Keratinocyte (primary cell): ENCODE results near the gene HYI. TPM values are rescaled to one million over a fixed set of nuclear protein-coding genes. Genes with fewer than 3 reads are reported as not detected.

Experiments used
- DNase-seq: peaks from one replicate; pipeline ENCODE4 v3.0.0-alpha.2; 2011; ENCODE audit warnings: low read depth, missing footprints, low spot score
- FAIRE-seq: peaks from 2 replicates; lab custom pipeline; 2011; peaks lifted over from hg19 to GRCh38; lab: Jason Lieb, UNC
- H2AFZ ChIP-seq: 2 replicates; pipeline ENCODE4 v1.6.0; 2012; ENCODE audit warnings: low read length, control low read depth, inconsistent platforms; ENCODE audit not compliant: control insufficient read depth
- H3K27ac ChIP-seq: 2 replicates; pipeline ENCODE4 v1.5.1; 2011; ENCODE audit warnings: low read length; ENCODE audit not compliant: control insufficient read depth, insufficient read depth
- H3K27me3 ChIP-seq: 3 replicates; pipeline ENCODE4 v1.6.0; 2011; ENCODE audit warnings: low read length; ENCODE audit not compliant: control insufficient read depth, insufficient read depth; ENCODE audit errors: extremely low read depth
- H3K36me3 ChIP-seq, 2 experiments: 2 replicates in 1 of 2; 3 replicates in 1 of 2; pipeline ENCODE4 v1.5.1; 2011; ENCODE audit warnings: low read length in 2 of 2, mild to moderate bottlenecking in 1 of 2; ENCODE audit not compliant: control insufficient read depth in 2 of 2, insufficient read depth in 2 of 2; ENCODE audit errors: extremely low read depth in 1 of 2
- H3K4me1 ChIP-seq: 3 replicates; pipeline ENCODE4 v1.5.1; 2011; ENCODE audit warnings: low read length; ENCODE audit not compliant: control insufficient read depth, insufficient read depth; ENCODE audit errors: extremely low read depth
- H3K4me2 ChIP-seq: 3 replicates; pipeline ENCODE4 v1.6.0; 2011; ENCODE audit warnings: low read depth, low read length; ENCODE audit not compliant: control insufficient read depth, insufficient read depth; ENCODE audit errors: extremely low read depth
- H3K4me3 ChIP-seq, 3 experiments: fragments of 200-600 bp in 1 of 3; sonication (generic) in 1 of 3; 2 replicates in 2 of 3; 3 replicates in 1 of 3; pipeline ENCODE4 v1.5.1; 2011 to 2016; ENCODE audit warnings: low read length in 3 of 3, mild to moderate bottlenecking in 3 of 3, control low read depth in 2 of 3, inconsistent platforms in 1 of 3, low read depth in 1 of 3, mixed read lengths in 1 of 3, mixed run types in 1 of 3, moderate library complexity in 1 of 3; ENCODE audit not compliant: control insufficient read depth in 2 of 3, insufficient read depth in 2 of 3; ENCODE audit errors: extremely low read depth in 1 of 3
- H3K79me2 ChIP-seq: 2 replicates; pipeline ENCODE4 v1.6.0; 2012; ENCODE audit warnings: low read length; ENCODE audit not compliant: control insufficient read depth, insufficient read depth
- H3K9ac ChIP-seq: 3 replicates; pipeline ENCODE4 v1.6.0; 2011; ENCODE audit warnings: low read length; ENCODE audit not compliant: control insufficient read depth, insufficient read depth; ENCODE audit errors: extremely low read depth
- H3K9me1 ChIP-seq: 3 replicates; pipeline ENCODE4 v1.6.0; 2011; ENCODE audit warnings: low read length; ENCODE audit not compliant: control insufficient read depth, insufficient read depth; ENCODE audit errors: extremely low read depth
- H3K9me3 ChIP-seq: 2 replicates; pipeline ENCODE4 v1.5.1; 2012; ENCODE audit warnings: low read depth, low read length; ENCODE audit not compliant: control insufficient read depth
- H4K20me1 ChIP-seq: 3 replicates; pipeline ENCODE4 v1.6.0; 2011; ENCODE audit warnings: low read length; ENCODE audit not compliant: control insufficient read depth, insufficient read depth; ENCODE audit errors: extremely low read depth
- EZH2 ChIP-seq: IDR thresholded peaks from one replicate; pipeline ENCODE4 v1.6.1; 2012; ENCODE audit warnings: inconsistent platforms, mild to moderate bottlenecking, low read length, moderate library complexity
- dilution Hi-C: fragments of 300-500 bp; cut with MboI; formaldehyde crosslinking; loops from one replicate; pipeline ENCODE4 v1.7.0; 2020; ENCODE audit warnings: low sequenced_read_pairs; ENCODE audit not compliant: extremely low pct_ligation_motif_present
- polyA plus RNA-seq, 5 experiments: library from polyadenylated mRNA; depleted of rRNA in 3 of 5; stranded (reverse) in 3 of 5; stranded (forward) in 1 of 5; unstranded in 1 of 5; fragments of >200 nt; gene quantifications; 1 replicate in 1 of 5; 2 replicates in 3 of 5; 3 replicates in 1 of 5; pipeline versions ENCODE4 v1.2.1 to v1.2.3, GENCODE V29; 2011 to 2012; ENCODE audit warnings: missing spikeins in 2 of 5, low read depth in 1 of 5, low replicate concordance in 1 of 5
- TF ChIP-seq, protein P1 (sequence below), 3 experiments: IDR thresholded peaks in 1 of 3; conservative IDR thresholded peaks in 1 of 3; optimal IDR thresholded peaks in 1 of 3; 2 replicates in 2 of 3; 3 replicates in 1 of 3; pipeline versions ENCODE3 to v1.5.1; 2011; ENCODE audit warnings: low read length in 3 of 3, mild to moderate bottlenecking in 3 of 3, moderate library complexity in 2 of 3, control low read depth in 1 of 3, inconsistent platforms in 1 of 3; ENCODE audit not compliant: insufficient read depth in 2 of 3; ENCODE audit errors: extremely low read depth in 1 of 3

Gene HYI
- polyA plus RNA-seq, 1 donor (not counting 4 experiments of a cell fraction or from before 2014, with no cell fraction given) = 26.9 TPM

DNA sequence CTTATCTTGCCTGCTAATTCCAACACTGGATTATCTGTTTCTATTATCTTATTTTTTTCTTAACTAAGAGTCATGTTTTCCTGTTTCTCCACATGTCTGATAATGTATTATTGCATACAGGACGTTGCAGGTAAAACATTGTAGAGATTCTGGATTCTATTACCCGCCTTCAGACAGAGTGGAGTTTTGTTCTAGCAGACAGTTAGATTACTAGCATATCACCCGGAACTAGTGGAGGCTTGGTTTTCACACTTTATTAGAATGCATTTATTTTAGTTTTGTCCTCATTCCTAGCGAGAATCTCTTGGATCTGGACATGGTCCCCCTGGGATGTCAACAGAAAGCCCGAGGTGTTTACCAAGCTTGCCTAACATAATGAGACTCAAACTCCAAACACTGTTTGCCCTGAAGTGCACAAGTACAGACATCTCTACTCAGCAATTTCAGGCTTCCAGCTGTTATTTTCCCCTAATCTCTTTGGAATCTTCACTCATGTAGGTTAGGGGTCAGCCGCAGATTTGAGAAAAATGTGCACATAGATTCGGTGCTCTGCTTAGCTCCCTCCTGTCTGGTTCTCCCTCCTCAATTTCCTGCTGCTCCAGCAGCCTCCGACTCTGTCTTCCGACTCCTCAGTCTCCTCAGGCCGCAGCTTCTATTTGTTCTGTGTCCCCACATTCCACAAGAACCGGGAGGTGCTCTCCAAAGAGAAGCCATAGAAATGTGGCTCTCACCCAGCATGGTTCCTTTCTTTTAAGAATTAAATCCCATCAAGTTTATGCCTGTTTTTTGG, 40.1 kb upstream of the HYI start:
- Histone ChIP-seq H3K9me1 (no peaks in the 10 kb centered on the region), H2AFZ (peak overlapping the region; percentile 58), H3K4me3 (no peak overlapping the region), H4K20me1 (no peaks in the 10 kb centered on the region), H3K9ac (no peak overlapping the region), H3K4me1 (peaks cover 17% of the 10 kb centered on the region), H3K79me2 (no peaks in the 10 kb centered on the region), H3K9me3 (peaks cover 2% of the 10 kb centered on the region), H3K4me2 (no peak overlapping the region), H3K36me3 (no peaks in the 10 kb centered on the region), H3K27ac (no peak overlapping the region), H3K27me3 (no peaks in the 10 kb centered on the region)
- TF ChIP-seq, protein P1, sequence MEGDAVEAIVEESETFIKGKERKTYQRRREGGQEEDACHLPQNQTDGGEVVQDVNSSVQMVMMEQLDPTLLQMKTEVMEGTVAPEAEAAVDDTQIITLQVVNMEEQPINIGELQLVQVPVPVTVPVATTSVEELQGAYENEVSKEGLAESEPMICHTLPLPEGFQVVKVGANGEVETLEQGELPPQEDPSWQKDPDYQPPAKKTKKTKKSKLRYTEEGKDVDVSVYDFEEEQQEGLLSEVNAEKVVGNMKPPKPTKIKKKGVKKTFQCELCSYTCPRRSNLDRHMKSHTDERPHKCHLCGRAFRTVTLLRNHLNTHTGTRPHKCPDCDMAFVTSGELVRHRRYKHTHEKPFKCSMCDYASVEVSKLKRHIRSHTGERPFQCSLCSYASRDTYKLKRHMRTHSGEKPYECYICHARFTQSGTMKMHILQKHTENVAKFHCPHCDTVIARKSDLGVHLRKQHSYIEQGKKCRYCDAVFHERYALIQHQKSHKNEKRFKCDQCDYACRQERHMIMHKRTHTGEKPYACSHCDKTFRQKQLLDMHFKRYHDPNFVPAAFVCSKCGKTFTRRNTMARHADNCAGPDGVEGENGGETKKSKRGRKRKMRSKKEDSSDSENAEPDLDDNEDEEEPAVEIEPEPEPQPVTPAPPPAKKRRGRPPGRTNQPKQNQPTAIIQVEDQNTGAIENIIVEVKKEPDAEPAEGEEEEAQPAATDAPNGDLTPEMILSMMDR (optimal IDR thresholded peaks at IDR 0.05 in 1 of 3, IDR thresholded peaks at IDR 0.05 in 1 of 3, conservative IDR thresholded peaks at IDR 0.05 in 1 of 3; ENCODE audit: extremely low read depth in 1 of 3, insufficient read depth in 2 of 3, low read length in 3 of 3) = no peak
- no peak for TF ChIP-seq EZH2
- FAIRE-seq (no peak), DNase-seq (no peak)
- dilution Hi-C loops = no loop called here

DNA sequence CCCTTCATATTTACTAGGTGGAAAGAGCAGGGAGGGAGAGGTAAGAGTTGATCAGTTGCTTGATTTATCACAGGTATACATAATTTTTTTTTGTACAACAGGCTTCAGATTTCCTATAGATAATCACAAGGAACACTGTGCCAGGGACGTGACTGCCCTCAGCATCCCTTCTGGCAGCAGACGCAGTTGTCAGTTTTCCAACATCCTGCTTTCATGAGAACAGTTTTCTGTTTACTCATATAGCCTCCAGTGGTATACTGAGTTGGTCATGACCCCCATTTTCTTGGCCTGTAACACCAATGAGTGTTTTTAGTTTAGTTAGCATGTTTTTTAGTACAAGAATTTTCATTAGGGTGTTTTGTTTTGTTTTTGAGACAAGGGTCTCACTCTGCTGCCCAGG, 39.1 kb upstream of the HYI start:
- H3K79me2 ChIP-seq = no peaks in the 10 kb centered on the region
- no peak overlapping the region for H3K9ac ChIP-seq
- dilution Hi-C loops = no loop called here
- H3K27ac ChIP-seq = no peak overlapping the region
- H3K9me1 ChIP-seq = no peaks in the 10 kb centered on the region
- H2AFZ ChIP-seq = no peak overlapping the region
- H3K36me3 ChIP-seq = no peaks in the 10 kb centered on the region
- H4K20me1 ChIP-seq = no peaks in the 10 kb centered on the region
- DNase-seq = no peak
- TF ChIP-seq EZH2 = no peak
- TF ChIP-seq, protein P1 (optimal IDR thresholded peaks at IDR 0.05 in 1 of 3, IDR thresholded peaks at IDR 0.05 in 1 of 3, conservative IDR thresholded peaks at IDR 0.05 in 1 of 3; ENCODE audit: extremely low read depth in 1 of 3, insufficient read depth in 2 of 3, low read length in 3 of 3) = no peak
- H3K4me2 ChIP-seq = no peak overlapping the region
- peak; percentile 82 for FAIRE-seq
- H3K27me3 ChIP-seq = no peaks in the 10 kb centered on the region
- no peak overlapping the region for H3K4me3 ChIP-seq
- H3K9me3 ChIP-seq = peaks cover 2% of the 10 kb centered on the region
- H3K4me1 ChIP-seq = peaks cover 17% of the 10 kb centered on the region
